Activated CD4-positive, CD25-positive, alpha-beta regulatory T cell treated with anti-CD3 and anti-CD28 coated beads, Interleukin-2, amount 50 U/mL, for 24 hours (primary cell): Measurements from ENCODE around the gene SHQ1.
"Not testable (repeated sequence)": the region's sequence is repeated elsewhere in the genome, so short reads cannot be mapped to it uniquely, and the experiment has no call there.

ENCODE experiments used
- ATAC-seq, 2 donors: fragments of 150-1000 bp; cut with Tn5 transposase; one replicate each; pipeline ENCODE4 v1.10.0; 2021; ENCODE audit warnings: mild to moderate bottlenecking in 1 of 2, moderate library complexity in 1 of 2

SHQ1 gene

GRCh38 chr3:72746430-72747411 is 101.5 kb downstream of the SHQ1 start:
- ATAC-seq = no peak

GRCh38 chr3:72745146-72745999 is 102.9 kb downstream of the SHQ1 start:
- no peak for ATAC-seq

GRCh38 chr3:72744330-72744729 is 103.9 kb downstream of the SHQ1 start:
- ATAC-seq = no peak

- no peak for ATAC-seq
These were observed 108.4 kb downstream of the SHQ1 start for GRCh38 chr3:72739531-72740466.

- peak; percentile 93 for ATAC-seq
These were observed 109.3 kb downstream of the SHQ1 start for GRCh38 chr3:72738752-72739530.

GRCh38 chr3:72735072-72735471 is 113.2 kb downstream of the SHQ1 start:
- ATAC-seq = not testable (repeated sequence)

GRCh38 chr3:72733676-72734075 is 114.6 kb downstream of the SHQ1 start:
- no peak for ATAC-seq

GRCh38 chr3:72732666-72733345 is 115.4 kb downstream of the SHQ1 start:
- not testable (repeated sequence) for ATAC-seq

- ATAC-seq = no peak
These were observed 119.2 kb downstream of the SHQ1 start for GRCh38 chr3:72728958-72729467.

- ATAC-seq = no peak
These were observed 119.8 kb downstream of the SHQ1 start for GRCh38 chr3:72728329-72728889.

- no peak for ATAC-seq
These were observed 120.5 kb downstream of the SHQ1 start for GRCh38 chr3:72727726-72728125.

GRCh38 chr3:72727172-72727571 is 121.1 kb downstream of the SHQ1 start:
- no peak for ATAC-seq

- ATAC-seq = no peak
These were observed 123.0 kb downstream of the SHQ1 start for GRCh38 chr3:72725229-72725628.

GRCh38 chr3:72724070-72724469 is 124.2 kb downstream of the SHQ1 start:
- no peak for ATAC-seq

GRCh38 chr3:72722930-72723726 is 125.1 kb downstream of the SHQ1 start:
- ATAC-seq = peak; percentile 87 to 89

GRCh38 chr3:72721683-72722381 is 126.4 kb downstream of the SHQ1 start:
- no peak for ATAC-seq

- ATAC-seq = no peak
These were observed 127.7 kb downstream of the SHQ1 start for GRCh38 chr3:72720566-72720965.

- no peak for ATAC-seq
These were observed 129.1 kb downstream of the SHQ1 start for GRCh38 chr3:72719137-72719536.

GRCh38 chr3:72714135-72714534 is 134.1 kb downstream of the SHQ1 start:
- ATAC-seq = not testable (repeated sequence)
